Measurements from ENCODE around the gene INSIG1.

GRCh38 chr7:155265961-155266360 is 31.7 kb upstream of the INSIG1 start:
- TF ChIP-seq, protein P1, sequence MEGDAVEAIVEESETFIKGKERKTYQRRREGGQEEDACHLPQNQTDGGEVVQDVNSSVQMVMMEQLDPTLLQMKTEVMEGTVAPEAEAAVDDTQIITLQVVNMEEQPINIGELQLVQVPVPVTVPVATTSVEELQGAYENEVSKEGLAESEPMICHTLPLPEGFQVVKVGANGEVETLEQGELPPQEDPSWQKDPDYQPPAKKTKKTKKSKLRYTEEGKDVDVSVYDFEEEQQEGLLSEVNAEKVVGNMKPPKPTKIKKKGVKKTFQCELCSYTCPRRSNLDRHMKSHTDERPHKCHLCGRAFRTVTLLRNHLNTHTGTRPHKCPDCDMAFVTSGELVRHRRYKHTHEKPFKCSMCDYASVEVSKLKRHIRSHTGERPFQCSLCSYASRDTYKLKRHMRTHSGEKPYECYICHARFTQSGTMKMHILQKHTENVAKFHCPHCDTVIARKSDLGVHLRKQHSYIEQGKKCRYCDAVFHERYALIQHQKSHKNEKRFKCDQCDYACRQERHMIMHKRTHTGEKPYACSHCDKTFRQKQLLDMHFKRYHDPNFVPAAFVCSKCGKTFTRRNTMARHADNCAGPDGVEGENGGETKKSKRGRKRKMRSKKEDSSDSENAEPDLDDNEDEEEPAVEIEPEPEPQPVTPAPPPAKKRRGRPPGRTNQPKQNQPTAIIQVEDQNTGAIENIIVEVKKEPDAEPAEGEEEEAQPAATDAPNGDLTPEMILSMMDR (IDR thresholded peaks at IDR 0.05): no peak
- no peak for TF ChIP-seq POLR2A (IDR thresholded peaks at IDR 0.05)

Data from adrenal gland (tissue), 5 donors.